AG09309 (cell line): ENCODE data around the gene DCHS1.
A peak's percentile ranks its signal among the peaks of the same experiment; 100 is the strongest.

ENCODE experiments used
- DNase-seq: peaks from one replicate; pipeline ENCODE4 v3.0.0-alpha.2; 2010; ENCODE audit warnings: low read depth
- H3K4me3 ChIP-seq: 2 replicates; pipeline ENCODE4 v1.5.1; 2011; ENCODE audit warnings: mild to moderate bottlenecking, low read depth, low read length, moderate library complexity; ENCODE audit not compliant: control insufficient read depth
- CTCF ChIP-seq: IDR thresholded peaks from 2 replicates; pipeline ENCODE4 v1.5.1; 2011; ENCODE audit warnings: mild to moderate bottlenecking, low read depth, low read length, inconsistent platforms; ENCODE audit not compliant: insufficient read depth, control insufficient read depth; ENCODE audit errors: missing control alignments

DCHS1 gene

DNA sequence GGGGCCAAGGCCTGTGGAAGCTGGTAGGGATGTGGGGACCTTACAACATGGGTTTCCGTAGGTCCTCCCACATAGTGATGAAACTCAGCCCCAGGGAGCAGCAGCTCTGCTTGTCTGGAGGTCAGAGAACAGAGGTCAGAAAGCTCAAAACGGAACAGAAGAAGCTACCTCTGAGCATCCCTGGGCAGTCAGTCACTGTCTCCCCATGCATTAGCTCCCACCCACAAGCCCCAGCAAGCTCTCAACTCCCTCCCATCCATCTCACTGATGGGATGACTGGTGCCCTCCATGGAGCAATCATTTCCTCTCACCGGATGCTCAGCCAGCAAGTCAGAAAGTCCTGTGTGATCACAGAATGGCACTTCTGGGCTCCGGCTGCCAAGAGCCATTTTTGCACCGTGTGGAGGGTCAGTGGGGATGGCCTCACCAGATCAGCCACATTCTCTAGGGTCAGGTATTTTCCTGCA lies 38.3 kb downstream of the DCHS1 start:
- no peak for DNase-seq
- no peak for TF ChIP-seq CTCF
- H3K4me3 ChIP-seq, result peak overlapping the region; percentile 0

DNA sequence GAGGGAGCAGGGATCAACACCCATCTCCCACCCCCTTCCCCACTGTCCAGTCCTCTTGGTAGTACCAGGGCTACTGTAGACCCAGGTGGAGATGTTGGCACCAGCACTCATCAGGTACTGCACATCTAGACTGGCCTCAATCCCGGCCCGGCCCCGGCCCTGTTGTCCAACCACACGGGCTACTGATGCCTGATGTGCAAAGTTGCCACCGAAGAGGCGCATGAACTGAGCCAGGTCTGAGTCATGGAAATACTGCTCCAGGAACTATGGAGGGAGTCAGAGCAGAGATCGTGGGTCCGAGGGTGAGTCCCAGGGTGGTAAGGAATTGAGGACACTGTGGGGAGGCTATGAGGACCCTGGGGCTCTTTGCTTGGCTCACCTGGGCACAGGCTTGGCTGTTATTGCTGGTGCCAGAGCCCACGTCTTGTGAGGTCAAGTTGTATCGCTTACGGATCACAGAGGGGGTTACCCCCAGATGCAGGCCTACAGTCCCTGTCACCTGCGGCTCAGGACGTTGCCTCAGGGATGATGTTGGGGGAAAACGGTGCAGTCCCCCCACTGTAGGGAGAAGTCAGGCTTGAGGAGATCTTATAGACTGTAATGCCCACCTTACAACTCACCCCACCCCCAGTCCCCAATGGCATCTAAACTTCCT lies 38.9 kb downstream of the DCHS1 start:
- no peak overlapping the region for H3K4me3 ChIP-seq
- DNase-seq, result no peak
- no peak for TF ChIP-seq CTCF

DNA sequence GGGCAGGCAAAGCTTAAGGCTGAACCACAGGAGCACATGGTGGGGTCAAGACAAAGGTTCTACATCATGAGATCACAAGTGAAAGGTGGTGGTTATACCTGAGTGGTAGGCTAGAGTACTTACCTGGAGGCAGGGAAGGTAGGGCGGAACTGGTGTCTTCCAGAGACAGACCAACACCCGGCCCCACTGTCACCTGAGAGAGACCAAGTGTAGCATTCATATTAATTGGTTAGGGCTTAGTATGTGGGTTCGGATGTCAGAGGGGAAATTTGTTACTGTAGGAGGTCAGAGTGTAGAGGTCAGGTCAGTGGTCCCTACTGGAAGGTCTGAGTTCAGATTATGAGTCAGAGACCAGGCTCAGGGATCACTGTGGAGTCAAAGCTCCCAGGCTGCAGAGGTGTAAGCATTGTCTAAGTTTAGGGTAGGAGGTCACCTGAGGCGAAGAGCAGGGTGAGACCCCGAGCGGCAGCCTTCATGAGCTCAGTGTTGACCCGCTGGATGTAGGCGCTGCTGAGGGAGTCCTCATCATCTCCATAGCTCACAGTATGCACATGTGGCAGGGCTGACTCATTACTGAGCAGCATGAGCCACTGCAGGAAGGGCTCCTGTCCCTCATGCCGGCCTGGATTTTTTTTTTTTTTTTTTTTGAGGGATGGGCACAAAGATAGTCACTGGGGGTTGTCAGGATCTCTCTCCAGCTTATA lies 39.6 kb downstream of the DCHS1 start:
- no peak overlapping the region for H3K4me3 ChIP-seq
- TF ChIP-seq CTCF, result no peak
- DNase-seq, result no peak

DNA sequence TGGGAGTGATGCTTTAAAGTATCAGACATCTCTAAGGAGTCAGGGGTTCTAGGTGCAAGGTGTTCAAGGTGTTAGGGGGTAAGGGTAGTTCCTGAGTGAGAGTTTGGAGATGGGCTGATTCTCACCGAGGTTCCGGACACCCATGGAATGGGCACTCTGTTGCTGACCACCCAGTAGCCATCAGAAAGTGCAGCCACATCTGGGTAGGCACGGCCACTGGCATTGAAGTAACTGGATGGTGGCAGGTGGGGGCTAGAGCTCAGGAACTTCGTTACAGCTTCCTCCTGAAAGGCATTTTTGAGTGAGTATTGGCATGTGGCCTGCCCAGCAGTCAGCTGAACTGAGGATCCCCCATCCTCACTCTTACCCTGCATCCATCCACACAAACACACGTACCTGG lies 40.6 kb downstream of the DCHS1 start:
- H3K4me3 ChIP-seq, result no peak overlapping the region
- TF ChIP-seq CTCF, result no peak
- no peak for DNase-seq

- no peak for DNase-seq
- no peak for TF ChIP-seq CTCF
- no peak overlapping the region for H3K4me3 ChIP-seq
Observed at GRCh38 chr11:6614446-6614845, 41.2 kb downstream of the DCHS1 start.

DNA sequence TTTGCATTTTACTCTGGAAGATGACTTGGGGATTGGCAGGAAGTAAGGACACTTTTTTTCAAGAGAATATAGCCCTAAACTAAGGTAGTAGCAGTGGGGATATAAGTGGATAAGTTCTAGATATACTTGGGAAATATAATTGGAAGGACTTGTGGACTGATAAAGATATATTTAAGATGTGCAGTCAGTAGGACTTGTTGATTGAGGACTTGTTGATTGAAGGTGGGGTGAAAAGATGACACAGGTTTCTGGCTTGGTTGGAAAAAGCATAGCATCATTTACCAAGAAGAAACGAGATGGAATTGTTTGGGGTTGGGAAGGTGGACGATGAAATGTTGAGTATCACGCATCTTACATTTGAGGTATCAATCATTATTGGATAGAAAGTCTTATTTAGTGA lies 42.1 kb downstream of the DCHS1 start:
- no peak for DNase-seq
- TF ChIP-seq CTCF, result no peak
- no peak overlapping the region for H3K4me3 ChIP-seq
